C1 segment of cervical spinal cord (tissue), 14 donors: ENCODE measurements around the gene DLG2.

Experiments
- DNase-seq, 14 donors: peaks; one replicate each; lab custom pipeline; 2025; lab: John Stamatoyannopoulos, UW

DLG2 gene

GRCh38 chr11:84034484-84034883, 1592.7 kb downstream of the DLG2 start:
- no peak for DNase-seq

GRCh38 chr11:84024266-84024665, 1602.9 kb downstream of the DLG2 start:
- no peak for DNase-seq

- DNase-seq = no peak
Measured at GRCh38 chr11:84022695-84023094, 1604.4 kb downstream of the DLG2 start.

GRCh38 chr11:84022201-84022600, 1604.9 kb downstream of the DLG2 start:
- DNase-seq = peak in 9 of 14 donors; percentile 2 to 44 (median 11)

- DNase-seq = no peak
Measured at GRCh38 chr11:84021291-84021690, 1605.9 kb downstream of the DLG2 start.

GRCh38 chr11:84019571-84020194, 1607.5 kb downstream of the DLG2 start:
- no peak for DNase-seq

GRCh38 chr11:84014539-84014938, 1612.6 kb downstream of the DLG2 start:
- DNase-seq = no peak

- no peak for DNase-seq
Measured at GRCh38 chr11:84012171-84012826, 1614.8 kb downstream of the DLG2 start.

- DNase-seq = no peak
Measured at GRCh38 chr11:84003181-84003580, 1624.0 kb downstream of the DLG2 start.

GRCh38 chr11:83998921-83999320, 1628.2 kb downstream of the DLG2 start:
- DNase-seq = no peak

GRCh38 chr11:83990160-83990733, 1636.9 kb downstream of the DLG2 start:
- no peak for DNase-seq

GRCh38 chr11:83982825-83983224, 1644.3 kb downstream of the DLG2 start:
- DNase-seq = no peak

GRCh38 chr11:83979593-83979992, 1647.6 kb downstream of the DLG2 start:
- no peak for DNase-seq

GRCh38 chr11:83978942-83979341, 1648.2 kb downstream of the DLG2 start:
- DNase-seq = no peak

- no peak for DNase-seq
Measured at GRCh38 chr11:83976086-83976485, 1651.1 kb downstream of the DLG2 start.

GRCh38 chr11:83972536-83972935, 1654.6 kb downstream of the DLG2 start:
- DNase-seq = no peak

GRCh38 chr11:83971063-83971462, 1656.1 kb downstream of the DLG2 start:
- DNase-seq = peak in 6 of 14 donors; percentile 0 to 20 (median 11)

- DNase-seq = no peak
Measured at GRCh38 chr11:83970061-83970671, 1657.0 kb downstream of the DLG2 start.

- DNase-seq = no peak
Measured at GRCh38 chr11:83957038-83957900, 1669.9 kb downstream of the DLG2 start.

- peak in 1 of 14 donors; percentile 1 for DNase-seq
Measured at GRCh38 chr11:83956119-83956697, 1670.9 kb downstream of the DLG2 start.

GRCh38 chr11:83954780-83955179, 1672.4 kb downstream of the DLG2 start:
- DNase-seq = no peak
